ENCODE measurements around the gene C1S. TPM values are rescaled to one million over a fixed set of nuclear protein-coding genes. Genes with fewer than 3 reads are reported as not detected.
A peak's percentile ranks its signal among the peaks of the same experiment; 100 is the strongest.

Gene C1S
- total and polyA plus RNA-seq, 9 of the 15 experiments (the other 6 are each of a cell fraction or from before 2014, with no cell fraction given), result 0.08 to 0.84 (median 0.27) TPM

GRCh38 chr12:7018350-7019042 lies 42.0 kb upstream of the C1S start, which contains the start of gene LPCAT3:
Gene LPCAT3 (minus strand): TSS chr12:7018476. CDS start chr12:7018424, 52 bp downstream.
- ChIA-PET POLR2A (interaction anchor here (0.6 to 1.9 kb wide), 6 partner anchors 40 to 100 kb away, joined by 3 to 5 read pairs (median 4); no protein-coding TSS in a partner anchor), CTCF (ENCODE audit: low intra/inter-chr PET ratio) (interaction anchor here (0.6 to 1.4 kb wide), 5 partner anchors 16 to 81 kb away, joined by 3 to 8 read pairs (median 3); no protein-coding TSS in a partner anchor)
- intact Hi-C loops (cut with micrococcal nuclease) (loop anchor here (5.0 kb wide), 1 partner anchor 46 kb away; the partner anchor contains the start of genes EMG1 and PHB2), in situ Hi-C loops (cut with MboI) (no loop called here)
- ATAC-seq (peak; percentile 97), DNase-seq (ENCODE audit: extremely low read depth in 1 of 4, low spot score in 3 of 4) (peak; percentile 91 to 95 (median 92)), FAIRE-seq (peak; percentile 89)
- WGBS (ENCODE audit: insufficient coverage, low coverage, missing lambda C conversion rate), result 3% methylated on average over 21 of the region's 77 CpGs
- H3K4me1 ChIP-seq (replicated peaks in 1 of 2; ENCODE audit: control insufficient read depth in 2 of 2, insufficient read depth in 2 of 2, low read length in 2 of 2), result peaks cover 5 to 24% of the 10 kb centered on the region in 2 experiments; a peak in 4 of 5 replicates
- H3K27me3 ChIP-seq (ENCODE audit: control insufficient read depth in 2 of 2, insufficient read depth in 2 of 2, low read length in 2 of 2), result no peaks in the 10 kb centered on the region
- H4K20me1 ChIP-seq (replicated peaks; ENCODE audit: control insufficient read depth, insufficient read depth, low read length), result peaks cover 4% of the 10 kb centered on the region; the same call in 1 of the 2 replicates
- peak within 1 kb of the TSS; percentile 84 for H3K27ac ChIP-seq (ENCODE audit: extremely low read depth, low read depth, low read length)
- H3K9ac ChIP-seq (ENCODE audit: insufficient read depth in 1 of 2, low read depth in 2 of 2, low read length in 2 of 2), result peak within 1 kb of the TSS; percentile 70 to 94
- H2AFZ ChIP-seq (ENCODE audit: low read depth, low read length), result peak within 1 kb of the TSS; percentile 85
- H3K4me2 ChIP-seq (ENCODE audit: insufficient read depth, low read length), result peak within 1 kb of the TSS; percentile 93
- H3K79me2 ChIP-seq (ENCODE audit: control insufficient read depth, insufficient read depth, low read length), result peaks cover 37% of the 10 kb centered on the region
- peak within 1 kb of the TSS; percentile 85 for H3K4me3 ChIP-seq
- H3K36me3 ChIP-seq (ENCODE audit: control insufficient read depth, insufficient read depth, low read length), result peaks cover 12% of the 10 kb centered on the region; the same call in 2 of the 3 replicates
- H3K9me1 ChIP-seq (ENCODE audit: control insufficient read depth, insufficient read depth, low read length), result no peaks in the 10 kb centered on the region
- BruUV-seq (replicated peaks), result no TSS peak
- no peaks in the 10 kb centered on the region for H3K9me3 ChIP-seq (replicated peaks; ENCODE audit: control insufficient read depth, insufficient read depth, low read depth, low read length)
- TF ChIP-seq ZNF507 (tag; conservative IDR thresholded peaks at IDR 0.05), result no peak
- no peak for TF ChIP-seq ELF4 (CRISPR knock-in tag; IDR thresholded peaks at IDR 0.05)
- TF ChIP-seq, protein P1, sequence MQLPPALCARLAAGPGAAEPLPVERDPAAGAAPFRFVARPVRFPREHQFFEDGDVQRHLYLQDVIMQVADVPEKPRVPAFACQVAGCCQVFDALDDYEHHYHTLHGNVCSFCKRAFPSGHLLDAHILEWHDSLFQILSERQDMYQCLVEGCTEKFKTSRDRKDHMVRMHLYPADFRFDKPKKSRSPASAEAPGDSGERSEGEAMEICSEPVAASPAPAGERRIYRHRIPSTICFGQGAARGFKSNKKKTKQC (CRISPR knock-in tag; IDR thresholded peaks at IDR 0.05), result no peak
- TF ChIP-seq PBX2 (CRISPR knock-in tag; IDR thresholded peaks at IDR 0.05; ENCODE audit: low read depth), result no peak
- no peak for TF ChIP-seq PBX2 (tag; conservative IDR thresholded peaks at IDR 0.05; ENCODE audit: low read depth)
- TF ChIP-seq ZHX1 (conservative IDR thresholded peaks at IDR 0.05; ENCODE audit: low read length), result no peak
- TF ChIP-seq PRDM10 (IDR thresholded peaks at IDR 0.05; ENCODE audit: partially characterized antibody), result no peak
- TF ChIP-seq DPF2 (IDR thresholded peaks at IDR 0.05), result no peak
- TF ChIP-seq MCM2 (IDR thresholded peaks at IDR 0.05; ENCODE audit: low read depth), result no peak
- peak; percentile 56 for TF ChIP-seq MBD2 (IDR thresholded peaks at IDR 0.05; ENCODE audit: borderline replicate concordance, low read depth)
- no peak for TF ChIP-seq CBFA2T2 (conservative IDR thresholded peaks at IDR 0.05)

Measured in K562 (cell line).